Epithelial cell of proximal tubule (primary cell): ENCODE data around the gene EIF4B. TPM values are rescaled to one million over a fixed set of nuclear protein-coding genes. Genes with fewer than 3 reads are reported as not detected.

Source experiments
- DNase-seq: peaks from one replicate; pipeline ENCODE4 v3.0.0-alpha.2; 2011; ENCODE audit warnings: low read depth
- H3K4me3 ChIP-seq: 2 replicates; pipeline ENCODE4 v1.5.1; 2011; ENCODE audit warnings: low read depth, mild to moderate bottlenecking, low read length
- total RNA-seq: library from RNA; depleted of rRNA; stranded (reverse); fragments of >200 nt; gene quantifications from 2 replicates; pipeline ENCODE4 v1.2.3, GENCODE V29; 2015
- TF ChIP-seq, protein P1 (sequence below): conservative IDR thresholded peaks from 2 replicates; pipeline ENCODE4 v1.5.1; 2012; ENCODE audit warnings: low read depth, mild to moderate bottlenecking, low read length

The EIF4B gene
- total RNA-seq, 1 donor from 2014 or later, result 447 TPM

DNA sequence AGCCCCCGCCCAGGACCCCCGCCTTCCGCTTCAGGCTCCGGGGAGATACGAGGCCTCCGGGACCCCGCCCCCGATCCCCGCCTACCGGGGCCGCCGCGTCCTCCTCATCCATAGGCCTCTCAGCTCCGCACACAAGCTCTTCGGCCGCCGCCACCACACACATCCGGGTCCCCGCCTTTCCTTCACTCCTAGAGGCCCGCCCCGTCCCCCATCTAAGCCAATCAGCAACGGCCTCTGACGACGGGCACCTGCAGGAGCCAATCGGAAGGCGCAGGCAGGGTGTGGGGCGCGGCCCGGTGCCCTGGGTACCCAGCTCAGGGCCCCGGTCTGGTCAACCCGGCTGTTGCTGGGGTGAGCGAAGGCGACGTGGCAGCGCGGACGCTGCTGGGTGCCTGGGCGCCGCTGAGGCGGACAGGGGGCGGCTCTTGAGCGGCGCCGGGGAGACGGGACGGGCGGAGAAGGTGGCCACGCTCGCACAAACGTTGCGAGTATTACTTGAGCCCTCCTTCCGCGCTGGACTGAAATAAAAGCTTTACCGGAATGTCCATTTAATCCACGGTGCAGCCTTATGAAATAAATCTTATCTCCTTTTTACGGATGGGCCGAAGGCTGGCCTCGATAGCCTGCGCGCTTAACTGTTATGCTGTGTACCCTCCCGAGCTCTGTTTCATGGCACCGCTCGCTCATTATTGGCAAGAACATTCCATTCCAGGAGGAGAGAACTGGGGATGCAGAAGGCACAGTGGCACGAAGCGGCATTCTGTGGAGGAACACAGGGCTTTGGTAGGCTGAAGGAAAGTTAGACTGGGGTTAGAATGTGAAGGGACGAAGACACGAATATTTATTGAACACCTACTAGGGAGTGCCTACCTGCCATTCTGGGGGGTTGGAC lies 73.2 kb downstream of the EIF4B start, which contains the start of gene SPRYD3:
TSS of gene SPRYD3 (minus strand) at position 165 of the 892 bp plus-strand sequence. CDS start at position 108, 57 bp downstream.
- peak; percentile 49 for DNase-seq
- TF ChIP-seq, protein P1, sequence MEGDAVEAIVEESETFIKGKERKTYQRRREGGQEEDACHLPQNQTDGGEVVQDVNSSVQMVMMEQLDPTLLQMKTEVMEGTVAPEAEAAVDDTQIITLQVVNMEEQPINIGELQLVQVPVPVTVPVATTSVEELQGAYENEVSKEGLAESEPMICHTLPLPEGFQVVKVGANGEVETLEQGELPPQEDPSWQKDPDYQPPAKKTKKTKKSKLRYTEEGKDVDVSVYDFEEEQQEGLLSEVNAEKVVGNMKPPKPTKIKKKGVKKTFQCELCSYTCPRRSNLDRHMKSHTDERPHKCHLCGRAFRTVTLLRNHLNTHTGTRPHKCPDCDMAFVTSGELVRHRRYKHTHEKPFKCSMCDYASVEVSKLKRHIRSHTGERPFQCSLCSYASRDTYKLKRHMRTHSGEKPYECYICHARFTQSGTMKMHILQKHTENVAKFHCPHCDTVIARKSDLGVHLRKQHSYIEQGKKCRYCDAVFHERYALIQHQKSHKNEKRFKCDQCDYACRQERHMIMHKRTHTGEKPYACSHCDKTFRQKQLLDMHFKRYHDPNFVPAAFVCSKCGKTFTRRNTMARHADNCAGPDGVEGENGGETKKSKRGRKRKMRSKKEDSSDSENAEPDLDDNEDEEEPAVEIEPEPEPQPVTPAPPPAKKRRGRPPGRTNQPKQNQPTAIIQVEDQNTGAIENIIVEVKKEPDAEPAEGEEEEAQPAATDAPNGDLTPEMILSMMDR, result no peak

DNA sequence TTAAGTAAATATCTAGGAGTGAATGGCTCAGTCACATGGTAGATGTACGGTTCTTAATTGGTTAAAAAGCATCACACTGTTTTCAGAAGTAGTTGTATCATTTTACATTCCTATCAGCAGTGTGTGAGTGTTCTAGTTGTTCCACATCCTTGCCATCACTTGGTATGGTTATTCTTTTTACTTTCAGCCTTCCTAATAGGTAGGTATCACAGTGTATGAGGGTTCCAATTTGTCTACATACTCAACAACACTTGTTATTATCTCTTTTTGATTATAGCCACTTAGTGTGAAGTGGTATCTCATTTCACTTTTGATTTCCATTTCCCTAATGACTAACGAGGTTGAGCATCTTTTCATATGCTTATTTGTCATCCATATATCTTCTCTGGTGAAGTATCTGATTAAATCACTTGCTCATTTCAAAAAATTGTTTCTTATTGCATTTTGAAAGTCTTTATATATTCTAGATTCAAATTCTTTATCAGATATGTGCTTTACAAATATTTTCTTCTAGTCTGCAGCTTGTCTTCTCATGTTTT lies 76.5 kb downstream of the EIF4B start:
- no peak for DNase-seq
- H3K4me3 ChIP-seq, result no peak overlapping the region
- TF ChIP-seq, protein P1, result no peak

More for the DNA sequence above, 73.2 kb downstream of the EIF4B start, which contains the start of gene SPRYD3:
- peak within 1 kb of the TSS; percentile 84 for H3K4me3 ChIP-seq

GRCh38 chr12:53086361-53086760 lies 80.1 kb downstream of the EIF4B start:
- TF ChIP-seq, protein P1, result no peak
- DNase-seq, result no peak
- no peak overlapping the region for H3K4me3 ChIP-seq

DNA sequence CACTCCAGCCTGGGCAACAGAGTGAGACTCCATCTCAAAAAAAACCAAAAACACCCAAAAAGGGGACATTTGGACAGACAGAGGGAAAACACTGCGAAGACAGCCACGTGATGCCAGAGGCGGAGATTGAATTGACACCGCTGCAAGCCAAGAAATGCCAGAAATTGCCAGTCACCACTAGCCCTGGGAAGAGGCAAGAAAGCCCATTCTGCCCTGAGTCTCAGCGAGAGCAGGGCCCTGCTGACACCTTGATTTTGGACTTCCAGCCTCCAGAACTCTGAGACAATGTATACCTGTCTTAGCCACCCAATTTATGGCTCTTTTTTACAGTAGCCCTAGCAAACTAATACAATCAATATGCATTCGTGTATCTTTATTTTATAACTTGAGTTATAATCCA lies 83.8 kb downstream of the EIF4B start:
- H3K4me3 ChIP-seq, result no peak overlapping the region
- no peak for DNase-seq
- TF ChIP-seq, protein P1, result no peak

DNA sequence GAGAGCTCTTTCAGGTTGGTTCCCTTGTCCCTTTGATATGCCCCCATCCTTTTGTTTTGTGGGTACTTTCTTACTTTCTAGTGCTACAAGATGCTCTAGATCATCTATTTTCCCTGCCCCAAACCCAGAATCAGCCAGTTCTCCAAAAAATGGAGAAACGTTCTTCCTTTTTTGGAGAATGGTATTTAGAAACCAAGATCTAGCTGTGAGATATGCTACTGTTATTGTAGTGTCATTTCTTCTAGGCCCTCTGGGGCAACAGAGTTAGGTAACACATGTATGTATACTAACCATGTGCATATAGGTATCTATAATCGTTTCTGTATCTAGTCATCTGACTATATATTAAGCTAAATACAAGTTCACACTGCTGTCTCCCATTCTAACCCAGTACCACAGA lies 84.3 kb downstream of the EIF4B start:
- no peak for DNase-seq
- H3K4me3 ChIP-seq, result no peak overlapping the region
- TF ChIP-seq, protein P1, result no peak

DNA sequence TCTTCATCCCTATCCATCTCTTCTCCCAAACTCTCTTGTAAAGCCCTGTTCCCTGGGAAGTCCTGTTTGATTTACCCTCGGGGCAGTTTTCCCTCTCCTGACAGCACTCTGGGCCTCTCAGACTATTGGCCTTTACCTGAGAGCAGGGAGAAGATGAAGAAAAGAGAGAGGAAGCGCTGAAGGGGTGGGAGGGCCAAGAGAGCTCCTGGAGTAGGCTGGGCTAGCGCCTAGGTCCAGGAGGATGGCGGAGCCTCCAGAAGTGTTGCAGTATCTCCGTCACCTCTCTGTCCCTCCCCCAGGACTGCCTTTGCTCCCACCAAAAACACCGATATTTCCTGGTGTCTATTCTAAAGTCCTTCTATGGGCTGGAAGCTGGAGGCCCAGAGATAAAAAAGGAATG lies 85.5 kb downstream of the EIF4B start:
- H3K4me3 ChIP-seq, result no peak overlapping the region
- TF ChIP-seq, protein P1, result no peak
- DNase-seq, result no peak

Other genes starting within 250 kb of the EIF4B start
- gene KRT76, start 229.1 kb upstream of the EIF4B start, total RNA-seq, result not detected in 2 replicates
- 0.06 TPM in 1 of 2 replicates, not detected in the other for gene KRT3, start 210.3 kb upstream of the EIF4B start, total RNA-seq
- not detected in 2 replicates for gene KRT4, start 192.3 kb upstream of the EIF4B start, total RNA-seq
- gene KRT79, start 172.1 kb upstream of the EIF4B start, total RNA-seq, result 0.07 TPM in 1 of 2 replicates, not detected in the other
- not detected in 2 replicates for gene KRT78, start 157.5 kb upstream of the EIF4B start, total RNA-seq
- gene KRT8, start 101.4 kb upstream of the EIF4B start, total RNA-seq, result 1,207 and 1,417 TPM in 2 replicates
- gene KRT18, start 57.3 kb upstream of the EIF4B start, total RNA-seq, result 1,855 and 2,668 TPM in 2 replicates
- gene TNS2, start 43.6 kb downstream of the EIF4B start, total RNA-seq, result 6.7 and 10.8 TPM in 2 replicates
- gene SPRYD3, start 72.9 kb downstream of the EIF4B start, total RNA-seq, result 24.5 and 26.1 TPM in 2 replicates
- gene IGFBP6, start 91.2 kb downstream of the EIF4B start, total RNA-seq, result 71.6 and 102 TPM in 2 replicates
- not detected in 2 replicates for gene SOAT2, start 97.0 kb downstream of the EIF4B start, total RNA-seq
- gene ZNF740, start 174.3 kb downstream of the EIF4B start, total RNA-seq, result 5.5 and 7.0 TPM in 2 replicates
- gene CSAD, start 174.5 kb downstream of the EIF4B start, total RNA-seq, result 1.6 and 10.4 TPM in 2 replicates
- 0.46 and 3.3 TPM in 2 replicates for gene ITGB7, start 200.8 kb downstream of the EIF4B start, total RNA-seq
- gene RARG, start 225.8 kb downstream of the EIF4B start, total RNA-seq, result 4.2 and 6.1 TPM in 2 replicates